Right atrium auricular region (tissue), 2 donors: ENCODE data around the gene P3R3URF. TPM values are rescaled to one million over a fixed set of nuclear protein-coding genes. Genes with fewer than 3 reads are reported as not detected.

ENCODE experiments used
- DNase-seq: peaks from one replicate; pipeline ENCODE4 v3.0.0-alpha.2; 2019; ENCODE audit warnings: low spot score
- H3K27ac ChIP-seq, 2 donors: fragments of 200-600 bp; sonication (generic); 1 replicate in 1 of 2; 2 replicates in 1 of 2; pipeline ENCODE4 v1.5.1; 2016 to 2019
- H3K27me3 ChIP-seq, 2 donors: fragments of 200-600 bp; sonication (generic); one replicate each; pipeline versions ENCODE4 v1.5.1 to v1.6.0; 2017 to 2019
- H3K36me3 ChIP-seq: fragments of 200-600 bp; sonication (generic); one replicate; pipeline ENCODE4 v1.5.1; 2016
- H3K4me1 ChIP-seq, 2 donors: fragments of 200-600 bp; sonication (generic); one replicate each; pipeline versions ENCODE4 v1.5.1 to v1.6.0; 2017 to 2019
- H3K4me3 ChIP-seq, 2 donors: fragments of 200-600 bp; sonication (generic); 1 replicate in 1 of 2; 2 replicates in 1 of 2; pipeline ENCODE4 v1.5.1; 2017 to 2019; ENCODE audit warnings: mild to moderate bottlenecking in 1 of 2, moderate library complexity in 1 of 2
- H3K9me3 ChIP-seq, 2 donors: fragments of 200-600 bp; sonication (generic); one replicate each; pipeline ENCODE4 v1.5.1; 2019
- CTCF ChIP-seq, 2 donors: fragments of 200-600 bp; sonication (generic); IDR thresholded peaks; one replicate each; pipeline ENCODE4 v1.5.1; 2019; ENCODE audit warnings: antibody characterized with exemption in 2 of 2
- total RNA-seq, 2 donors: library from RNA; depleted of rRNA; stranded (reverse); fragments of >200 nt; gene quantifications; one replicate each; pipeline ENCODE4 v1.1.0, GENCODE V29; 2016

The P3R3URF gene
- total RNA-seq, 2 donors from 2014 or later = not detected

GRCh38 chr1:46130606-46131005 is 45.7 kb downstream of the P3R3URF start:
- Histone ChIP-seq H3K36me3 (no peaks in the 10 kb centered on the region), H3K4me3 (peak overlapping the region; percentile 73 to 78), H3K9me3 (no peaks in the 10 kb centered on the region), H3K4me1 (peaks cover 0 to 24% of the 10 kb centered on the region in 2 donors), H3K27ac (peak overlapping the region; percentile 95 to 96), H3K27me3 (no peaks in the 10 kb centered on the region)
- TF ChIP-seq CTCF (IDR thresholded peaks at IDR 0.05) = no peak
- DNase-seq = no peak

- Histone ChIP-seq H3K4me1 (peaks cover 0 to 19% of the 10 kb centered on the region in 2 donors), H3K9me3 (no peaks in the 10 kb centered on the region), H3K27ac (peak overlapping the region; percentile 95 to 96), H3K36me3 (no peaks in the 10 kb centered on the region), H3K27me3 (no peaks in the 10 kb centered on the region), H3K4me3 (peak overlapping the region; percentile 73 to 78)
- TF ChIP-seq CTCF (IDR thresholded peaks at IDR 0.05) = no peak
- DNase-seq = no peak
Measured at GRCh38 chr1:46130121-46130520, 46.2 kb downstream of the P3R3URF start.

GRCh38 chr1:46128344-46128743 is 47.9 kb downstream of the P3R3URF start:
- no peak for DNase-seq
- no peak overlapping the region for H3K27ac ChIP-seq
- no peaks in the 10 kb centered on the region for H3K9me3 ChIP-seq
- no peaks in the 10 kb centered on the region for H3K27me3 ChIP-seq
- peak overlapping the region; percentile 73 to 78 for H3K4me3 ChIP-seq
- TF ChIP-seq CTCF (IDR thresholded peaks at IDR 0.05) = no peak
- H3K36me3 ChIP-seq = no peaks in the 10 kb centered on the region
- peaks cover 0 to 1% of the 10 kb centered on the region in 2 donors for H3K4me1 ChIP-seq

Other genes with a start within 250 kb of the P3R3URF start
- gene PIK3R3, start 43.9 kb downstream of the P3R3URF start, total RNA-seq = 10 to 100 TPM; 24.3 to 35.3 TPM
- gene TSPAN1, start 1.4 kb downstream of the P3R3URF start, total RNA-seq = 1 to 10 TPM; 2.0 to 2.3 TPM
- gene POMGNT1, start 21.9 kb upstream of the P3R3URF start, total RNA-seq = 10 to 100 TPM; 57.0 to 87.8 TPM
- 1 to 10 TPM; 4.1 to 9.1 TPM for gene LURAP1, start 26.8 kb upstream of the P3R3URF start, total RNA-seq
- not detected for gene RAD54L, start 71.3 kb upstream of the P3R3URF start, total RNA-seq
- gene LRRC41, start 127.1 kb upstream of the P3R3URF start, total RNA-seq = 10 to 100 TPM; 48.3 to 57.8 TPM
- 1,000 to 10,000 TPM in 1 of 2 donors, 100 to 1,000 TPM in 1; 929 to 1,323 TPM for gene UQCRH, start 127.2 kb upstream of the P3R3URF start, total RNA-seq
- 10 to 100 TPM in 1 of 2 donors, 1 to 10 TPM in 1; 9.1 to 13.9 TPM for gene NSUN4, start 164.3 kb upstream of the P3R3URF start, total RNA-seq
- gene FAAH, start 217.8 kb upstream of the P3R3URF start, total RNA-seq = 10 to 100 TPM in 1 of 2 donors, 1 to 10 TPM in 1; 6.3 to 10.5 TPM